GM23248 (cell line): Measurements from ENCODE around the gene CTCF.

Experiments
- EZH2 ChIP-seq: fragments of 200-600 bp; sonication (generic); IDR thresholded peaks from 2 replicates; pipeline ENCODE4 v1.6.1; 2018; ENCODE audit warnings: antibody characterized with exemption, mild to moderate bottlenecking; ENCODE audit not compliant: insufficient read depth, poor library complexity, severe bottlenecking
- EZH2phosphoT487 ChIP-seq: fragments of 200-600 bp; sonication (generic); IDR thresholded peaks from 2 replicates; pipeline ENCODE4 v1.6.1; 2018; ENCODE audit warnings: antibody characterized with exemption, moderate library complexity, mild to moderate bottlenecking, low read depth; ENCODE audit not compliant: insufficient read depth

DNA sequence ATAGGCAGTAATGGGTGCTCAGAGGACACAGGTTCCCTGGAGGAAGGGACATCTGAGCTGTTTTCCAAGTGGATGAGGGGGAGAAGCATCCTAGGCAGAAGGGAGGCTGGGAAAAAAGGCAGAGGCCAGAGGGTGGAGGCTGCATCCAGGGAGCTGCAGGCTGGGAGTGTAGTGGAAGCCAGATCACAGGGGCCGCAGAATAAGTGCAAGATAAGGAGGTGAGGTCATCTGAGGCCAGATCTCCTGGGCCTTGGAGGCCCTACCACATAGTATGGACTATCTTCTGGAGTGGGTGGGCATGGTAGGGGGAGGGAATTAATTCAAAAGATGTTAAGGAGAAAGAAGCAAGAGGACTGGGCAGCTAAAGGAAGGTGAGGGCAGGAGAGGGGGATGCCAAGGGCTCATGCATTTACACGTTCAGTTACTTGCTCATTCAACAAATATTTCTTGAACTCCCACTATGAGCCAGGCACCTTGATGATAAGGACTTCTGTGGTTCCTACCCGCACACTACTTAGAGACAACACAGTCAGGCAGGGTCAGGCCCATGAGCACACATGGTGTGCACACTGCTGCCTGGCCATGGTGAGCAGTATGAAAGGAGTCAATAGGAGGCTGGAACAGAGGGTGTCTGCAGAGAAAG is 36.1 kb upstream of the CTCF start:
- TF ChIP-seq EZH2phosphoT487 (no peak), EZH2 (no peak)
